ENCODE results near the gene SULT2B1.
"Not testable (repeated sequence)": the region's sequence is repeated elsewhere in the genome, so short reads cannot be mapped to it uniquely, and the experiment has no call there.

The SULT2B1 gene

GRCh38 chr19:48551437-48552302, at the start of gene SULT2B1:
SULT2B1 (plus strand) TSS chr19:48552172; CDS start chr19:48552253, 81 bp downstream.
- DNase-seq: no peak

GRCh38 chr19:48502350-48503018, 49.5 kb upstream of the SULT2B1 start:
- peak; percentile 70 for DNase-seq

- no peak for DNase-seq
These were observed 45.7 kb upstream of the SULT2B1 start for GRCh38 chr19:48506138-48506733.

- DNase-seq: no peak
These were observed 44.0 kb upstream of the SULT2B1 start for GRCh38 chr19:48507911-48508439.

GRCh38 chr19:48508729-48509411, 43.1 kb upstream of the SULT2B1 start:
- no peak for DNase-seq

GRCh38 chr19:48509467-48510194, 42.3 kb upstream of the SULT2B1 start:
- DNase-seq: no peak

GRCh38 chr19:48510421-48511268, 41.3 kb upstream of the SULT2B1 start:
- DNase-seq: peak; percentile 75

GRCh38 chr19:48511321-48511731, 40.6 kb upstream of the SULT2B1 start:
- DNase-seq: no peak

GRCh38 chr19:48511800-48512503, 40.0 kb upstream of the SULT2B1 start, which contains the start of gene LMTK3:
LMTK3 (minus strand) TSS chr19:48511835; CDS start chr19:48511576, 259 bp downstream.
- peak; percentile 58 for DNase-seq

- DNase-seq: no peak
These were observed 39.3 kb upstream of the SULT2B1 start for GRCh38 chr19:48512504-48513288.

GRCh38 chr19:48513289-48514122, 38.5 kb upstream of the SULT2B1 start:
- DNase-seq: peak; percentile 55

GRCh38 chr19:48514123-48514458, 37.9 kb upstream of the SULT2B1 start:
- no peak for DNase-seq

GRCh38 chr19:48516536-48516935, 35.4 kb upstream of the SULT2B1 start:
- DNase-seq: no peak

- DNase-seq: no peak
These were observed 33.8 kb upstream of the SULT2B1 start for GRCh38 chr19:48518207-48518606.

- DNase-seq: not testable (repeated sequence)
These were observed 32.5 kb upstream of the SULT2B1 start for GRCh38 chr19:48519426-48519825.

- no peak for DNase-seq
These were observed 31.8 kb upstream of the SULT2B1 start for GRCh38 chr19:48520134-48520533.

GRCh38 chr19:48524221-48524620, 27.8 kb upstream of the SULT2B1 start:
- no peak for DNase-seq

GRCh38 chr19:48524732-48525131, 27.2 kb upstream of the SULT2B1 start:
- no peak for DNase-seq

GRCh38 chr19:48529156-48529555, 22.8 kb upstream of the SULT2B1 start:
- no peak for DNase-seq

All from activated CD4-positive, CD25-positive, alpha-beta regulatory T cell treated with anti-CD3 and anti-CD28 coated beads, Interleukin-2, amount 50 U/mL, for 72 hours (primary cell).